Neuronal stem cell (in vitro differentiated cells): Measurements from ENCODE around the gene HOXC10.

Source experiments
- DNase-seq: peaks from one replicate; pipeline ENCODE4 v3.0.0-alpha.2; 2013; ENCODE audit warnings: low spot score
- H2AFZ ChIP-seq: one replicate; pipeline ENCODE4 v1.6.1; 2013; ENCODE audit warnings: mild to moderate bottlenecking, low read length, inconsistent platforms
- H2AK5ac ChIP-seq: 2 replicates; pipeline ENCODE4 v1.6.1; 2013; ENCODE audit warnings: low read depth, mild to moderate bottlenecking, inconsistent platforms, low read length, moderate library complexity, mixed read lengths
- H2BK120ac ChIP-seq: 2 replicates; pipeline ENCODE4 v1.6.1; 2013; ENCODE audit warnings: low read depth, mild to moderate bottlenecking, inconsistent platforms, low read length, moderate library complexity, mixed read lengths
- H2BK12ac ChIP-seq: one replicate; pipeline ENCODE4 v1.6.1; 2013; ENCODE audit warnings: low read length, inconsistent platforms
- H2BK15ac ChIP-seq: 2 replicates; pipeline ENCODE4 v1.6.1; 2013; ENCODE audit warnings: mild to moderate bottlenecking, low read length, inconsistent platforms, mixed read lengths
- H2BK5ac ChIP-seq: one replicate; pipeline ENCODE4 v1.6.1; 2013; ENCODE audit warnings: inconsistent platforms, mild to moderate bottlenecking, low read length, moderate library complexity
- H3K14ac ChIP-seq: one replicate; pipeline ENCODE4 v1.6.1; 2013; ENCODE audit warnings: low read length, inconsistent platforms
- H3K18ac ChIP-seq: 2 replicates; pipeline ENCODE4 v1.6.1; 2013; ENCODE audit warnings: low read length, inconsistent platforms
- H3K23ac ChIP-seq: 2 replicates; pipeline ENCODE4 v1.6.1; 2013; ENCODE audit warnings: low read depth, mild to moderate bottlenecking, mixed read lengths, low read length, inconsistent platforms; ENCODE audit not compliant: poor library complexity
- H3K27ac ChIP-seq: replicated peaks from 3 replicates; pipeline ENCODE4 v1.5.1; 2013; ENCODE audit warnings: low read length, inconsistent platforms
- H3K27me3 ChIP-seq, 3 experiments: 2 replicates each; pipeline ENCODE4 v1.6.1; 2013; ENCODE audit warnings: low read length in 3 of 3, mild to moderate bottlenecking in 2 of 3, inconsistent platforms in 1 of 3, low read depth in 1 of 3, mixed read lengths in 1 of 3, moderate library complexity in 1 of 3; ENCODE audit not compliant: control insufficient read depth in 3 of 3, insufficient read depth in 3 of 3
- H3K36me3 ChIP-seq, 2 donors: replicated peaks in 1 of 2; 2 replicates each; pipeline ENCODE4 v1.6.1; 2013; ENCODE audit warnings: low read length in 2 of 2; ENCODE audit not compliant: control insufficient read depth in 2 of 2, insufficient read depth in 2 of 2
- H3K4ac ChIP-seq: 2 replicates; pipeline ENCODE4 v1.6.1; 2013; ENCODE audit warnings: inconsistent platforms, mild to moderate bottlenecking, low read length, moderate library complexity
- H3K4me1 ChIP-seq, 2 donors: 1 replicate in 1 of 2; 2 replicates in 1 of 2; pipeline ENCODE4 v1.6.1; 2013; ENCODE audit warnings: low read length in 2 of 2, low read depth in 1 of 2; ENCODE audit not compliant: control insufficient read depth in 2 of 2, insufficient read depth in 1 of 2
- H3K4me2 ChIP-seq: one replicate; pipeline ENCODE4 v1.6.1; 2013; ENCODE audit warnings: mild to moderate bottlenecking, low read length, inconsistent platforms; ENCODE audit not compliant: insufficient read depth, poor library complexity, severe bottlenecking
- H3K4me3 ChIP-seq, 2 donors: 2 replicates each; pipeline ENCODE4 v1.5.1; 2013; ENCODE audit warnings: low read length in 2 of 2, mild to moderate bottlenecking in 2 of 2, inconsistent platforms in 1 of 2, moderate library complexity in 1 of 2
- H3K79me1 ChIP-seq: one replicate; pipeline ENCODE4 v1.6.1; 2013; ENCODE audit warnings: low read depth, mild to moderate bottlenecking, inconsistent platforms, low read length, moderate library complexity
- H3K9ac ChIP-seq: one replicate; pipeline ENCODE4 v1.6.1; 2013; ENCODE audit warnings: mild to moderate bottlenecking, low read depth, low read length, inconsistent platforms; ENCODE audit not compliant: poor library complexity
- H3K9me3 ChIP-seq, 2 donors: replicated peaks in 1 of 2; 2 replicates each; pipeline versions ENCODE3 to v1.6.1; 2013; ENCODE audit warnings: low read length in 2 of 2, mild to moderate bottlenecking in 2 of 2, inconsistent platforms in 1 of 2, low read depth in 1 of 2, mixed read lengths in 1 of 2, moderate library complexity in 1 of 2; ENCODE audit not compliant: control insufficient read depth in 2 of 2, insufficient read depth in 1 of 2
- H4K8ac ChIP-seq: one replicate; pipeline ENCODE4 v1.6.1; 2013; ENCODE audit warnings: low read depth, mild to moderate bottlenecking, inconsistent platforms, low read length, moderate library complexity
- H4K91ac ChIP-seq: one replicate; pipeline ENCODE4 v1.6.1; 2013; ENCODE audit warnings: low read length, low read depth, mild to moderate bottlenecking, inconsistent platforms; ENCODE audit not compliant: poor library complexity
- WGBS, 2 donors: extraction: QIAGEN DNeasy Blood & Tissue Kit; methylation state at CpG; one replicate each; pipeline ENCODE4 v1.1.7; 2013; ENCODE audit warnings: missing lambda C conversion rate in 2 of 2, mixed read lengths in 1 of 2; ENCODE audit not compliant: insufficient read length in 2 of 2, insufficient replicate concordance in 1 of 2; ENCODE audit errors: extremely low coverage in 2 of 2; 5-methylcytosine and 5-hydroxymethylcytosine counted together

The HOXC10 gene

GRCh38 chr12:54020591-54021405 lies 35.9 kb downstream of the HOXC10 start:
- WGBS, 2 donors: no CpG with 5 or more reads among the region's 23 CpGs
- no peak overlapping the region for H2BK5ac ChIP-seq
- H2AFZ ChIP-seq: no peak overlapping the region
- no peak overlapping the region for H2BK12ac ChIP-seq
- no peak overlapping the region for H2BK120ac ChIP-seq
- no peaks in the 10 kb centered on the region for H3K36me3 ChIP-seq
- H3K4me1 ChIP-seq: peaks cover 0 to 6% of the 10 kb centered on the region in 2 donors
- H3K27ac ChIP-seq: no peak overlapping the region
- H3K14ac ChIP-seq: no peak overlapping the region
- H3K27me3 ChIP-seq: peaks cover 68 to 98% (median 98%) of the 10 kb centered on the region in 3 experiments
- no peak overlapping the region for H3K4ac ChIP-seq
- no peak overlapping the region for H3K18ac ChIP-seq
- H2AK5ac ChIP-seq: no peak overlapping the region
- no peak overlapping the region for H2BK15ac ChIP-seq
- no peak overlapping the region for H3K9ac ChIP-seq
- H3K79me1 ChIP-seq: no peaks in the 10 kb centered on the region
- no peak overlapping the region for H3K23ac ChIP-seq
- DNase-seq: no peak
- no peak overlapping the region for H4K91ac ChIP-seq
- no peak overlapping the region for H3K4me2 ChIP-seq
- H3K4me3 ChIP-seq: no peak overlapping the region
- H4K8ac ChIP-seq: no peak overlapping the region
- peaks cover 0 to 7% of the 10 kb centered on the region in 2 donors for H3K9me3 ChIP-seq

GRCh38 chr12:54021432-54022013 lies 36.6 kb downstream of the HOXC10 start:
- DNase-seq: no peak
- H3K79me1 ChIP-seq: no peaks in the 10 kb centered on the region
- no peak overlapping the region for H3K9ac ChIP-seq
- no peak overlapping the region for H4K8ac ChIP-seq
- H3K9me3 ChIP-seq: peaks cover 0 to 7% of the 10 kb centered on the region in 2 donors
- WGBS, 2 donors: no CpG with 5 or more reads among the region's 16 CpGs
- no peak overlapping the region for H4K91ac ChIP-seq
- no peak overlapping the region for H2BK5ac ChIP-seq
- no peak overlapping the region for H2BK120ac ChIP-seq
- H2BK15ac ChIP-seq: no peak overlapping the region
- no peaks in the 10 kb centered on the region for H3K36me3 ChIP-seq
- no peak overlapping the region for H3K18ac ChIP-seq
- H3K4ac ChIP-seq: no peak overlapping the region
- no peak overlapping the region for H3K14ac ChIP-seq
- no peak overlapping the region for H3K23ac ChIP-seq
- peaks cover 72 to 98% (median 98%) of the 10 kb centered on the region in 3 experiments for H3K27me3 ChIP-seq
- no peak overlapping the region for H2BK12ac ChIP-seq
- H2AK5ac ChIP-seq: no peak overlapping the region
- no peak overlapping the region for H2AFZ ChIP-seq
- peaks cover 0 to 6% of the 10 kb centered on the region in 2 donors for H3K4me1 ChIP-seq
- no peak overlapping the region for H3K27ac ChIP-seq
- H3K4me3 ChIP-seq: no peak overlapping the region
- H3K4me2 ChIP-seq: no peak overlapping the region

GRCh38 chr12:54022960-54023884 lies 38.3 kb downstream of the HOXC10 start:
- Histone ChIP-seq H3K9ac (no peak overlapping the region), H3K4me1 (peaks cover 0 to 6% of the 10 kb centered on the region in 2 donors), H2BK12ac (no peak overlapping the region), H3K18ac (no peak overlapping the region), H4K91ac (no peak overlapping the region), H3K79me1 (no peaks in the 10 kb centered on the region), H3K23ac (no peak overlapping the region), H3K14ac (no peak overlapping the region), H3K36me3 (no peaks in the 10 kb centered on the region), H2BK15ac (no peak overlapping the region), H3K4me3 (no peak overlapping the region), H3K4ac (no peak overlapping the region), H2AK5ac (no peak overlapping the region), H2AFZ (no peak overlapping the region), H3K9me3 (peaks cover 0 to 5% of the 10 kb centered on the region in 2 donors), H3K27me3 (peaks cover 69 to 99% (median 97%) of the 10 kb centered on the region in 3 experiments), H2BK5ac (no peak overlapping the region), H2BK120ac (no peak overlapping the region), H3K27ac (no peak overlapping the region), H3K4me2 (no peak overlapping the region), H4K8ac (no peak overlapping the region)
- no CpG with 5 or more reads among the region's 8 CpGs for WGBS, 2 donors
- DNase-seq: no peak
